ENCODE measurements around the gene LDLRAP1.

- no peak for TF ChIP-seq CTCF (IDR thresholded peaks at IDR 0.05)
- no peak for TF ChIP-seq EP300 (IDR thresholded peaks at IDR 0.05)
- no peak for TF ChIP-seq POLR2AphosphoS5 (IDR thresholded peaks at IDR 0.05)
- no peak for TF ChIP-seq POLR2A (IDR thresholded peaks at IDR 0.05)
Observed at GRCh38 chr1:25528881-25529517, 14.4 kb upstream of the LDLRAP1 start.

Measured in suprapubic skin (tissue), 4 donors.